SH-SY5Y (cell line): ENCODE data around the gene E2F8.

Experiments
- GATA2 ChIP-seq: IDR thresholded peaks from 2 replicates; pipeline ENCODE4 v1.6.1; 2011; ENCODE audit warnings: mild to moderate bottlenecking, low read depth, low read length
- GATA3 ChIP-seq: IDR thresholded peaks from 2 replicates; pipeline ENCODE4 v1.6.1; 2011; ENCODE audit warnings: low read depth, mild to moderate bottlenecking, low read length, moderate library complexity

The E2F8 gene

DNA sequence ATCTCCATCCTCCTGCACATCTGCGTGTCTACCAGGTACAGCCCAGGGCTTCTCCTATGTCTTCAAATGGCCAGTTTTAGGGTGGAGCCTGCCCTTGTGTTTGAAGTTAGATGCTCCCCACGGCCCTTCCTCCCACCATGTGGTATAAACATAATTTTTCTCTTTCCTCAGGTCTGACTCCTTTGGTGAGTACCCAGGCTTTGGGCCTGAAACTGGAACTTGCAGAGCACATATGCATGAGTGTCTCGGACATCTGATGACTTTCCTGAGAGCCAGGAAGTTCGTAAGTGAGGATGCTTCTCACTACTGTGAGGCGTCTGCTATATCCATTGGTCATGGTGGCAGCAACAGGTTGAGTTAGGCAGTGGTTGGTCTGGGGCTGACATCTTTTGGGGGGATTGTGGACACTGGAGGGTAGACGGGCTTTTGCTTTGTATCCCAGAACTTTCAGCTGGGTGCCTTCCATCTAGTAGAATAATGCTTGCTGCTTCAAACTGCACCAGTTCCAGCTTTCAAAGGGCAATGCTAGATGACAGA, 55.2 kb downstream of the E2F8 start:
- TF ChIP-seq GATA2 (no peak), GATA3 (no peak)

DNA sequence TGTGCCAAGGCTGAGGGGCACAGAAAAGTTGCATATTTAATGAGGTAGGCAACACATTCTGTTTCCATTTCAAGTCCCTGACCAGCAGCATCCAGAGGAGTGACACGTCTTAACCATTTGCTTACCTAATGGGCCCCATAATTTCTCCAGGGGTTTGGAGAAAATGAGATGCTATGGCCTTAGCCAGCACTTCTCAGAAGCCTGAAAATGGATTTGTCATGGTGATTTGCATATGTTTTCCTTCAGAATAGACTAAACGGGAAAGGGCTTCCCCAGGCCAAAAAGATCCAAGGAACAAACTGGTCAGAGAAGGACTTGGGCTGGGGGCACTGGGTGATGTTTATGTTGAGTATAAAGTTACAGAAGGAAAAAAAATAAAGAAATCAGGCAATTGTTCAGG, 55.7 kb downstream of the E2F8 start:
- TF ChIP-seq GATA2 (no peak), GATA3 (no peak)

DNA sequence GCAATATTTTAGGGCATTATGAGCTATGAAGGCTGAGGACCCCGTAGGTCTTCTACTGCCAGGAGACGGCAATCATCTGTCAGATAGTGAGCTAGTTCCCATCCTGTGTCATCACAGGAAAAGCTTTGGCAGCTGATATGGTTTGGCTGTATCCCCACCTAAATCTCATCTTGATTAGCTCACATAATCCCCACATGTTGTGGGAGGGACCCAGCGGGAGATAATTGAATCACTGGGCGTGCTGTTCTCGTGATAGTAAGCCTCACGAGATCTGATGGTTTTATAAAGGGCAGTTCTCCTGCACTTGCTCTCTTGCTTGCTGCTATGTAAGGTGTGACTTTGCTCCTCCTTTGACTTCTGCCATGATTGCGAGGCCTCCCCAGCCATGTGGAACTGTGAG, 57.1 kb downstream of the E2F8 start:
- TF ChIP-seq GATA2 (peak; percentile 45; the same call in 1 of the 2 replicates), GATA3 (no peak)

DNA sequence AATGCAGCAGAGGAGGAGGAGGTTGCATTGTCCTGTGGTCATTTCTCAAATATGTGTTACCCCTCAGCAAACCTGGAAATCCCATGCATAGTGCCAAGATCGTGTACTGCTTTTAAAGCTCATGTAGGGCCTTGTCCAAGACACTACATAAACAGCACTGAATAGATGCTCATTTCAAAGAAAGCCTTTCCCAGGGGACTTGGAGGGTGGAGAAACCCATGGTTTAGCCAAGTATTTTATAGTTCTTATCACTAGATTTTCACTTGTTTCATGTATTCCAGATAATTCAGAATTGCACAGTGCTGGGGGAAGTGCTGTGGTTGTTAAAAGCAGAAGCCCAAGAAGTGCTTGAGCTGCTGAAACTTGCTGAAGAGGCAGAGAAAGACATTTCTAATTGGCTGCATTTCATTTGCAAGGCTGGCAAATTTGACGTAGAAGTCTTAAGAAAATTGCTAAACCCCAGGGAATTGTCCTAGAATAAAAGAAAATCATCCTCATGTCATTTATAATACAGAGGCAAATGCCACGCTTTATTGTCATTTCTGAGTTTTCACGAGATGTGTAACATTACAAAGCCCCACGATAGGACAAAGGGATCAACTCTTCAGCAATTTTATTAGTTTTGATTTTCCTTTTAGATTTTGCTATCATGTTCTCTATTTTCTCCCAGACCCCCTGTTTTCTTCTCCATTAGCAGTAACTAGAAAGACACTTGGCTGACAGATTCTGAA, 59.0 kb downstream of the E2F8 start:
- TF ChIP-seq GATA2 (no peak), GATA3 (no peak)

DNA sequence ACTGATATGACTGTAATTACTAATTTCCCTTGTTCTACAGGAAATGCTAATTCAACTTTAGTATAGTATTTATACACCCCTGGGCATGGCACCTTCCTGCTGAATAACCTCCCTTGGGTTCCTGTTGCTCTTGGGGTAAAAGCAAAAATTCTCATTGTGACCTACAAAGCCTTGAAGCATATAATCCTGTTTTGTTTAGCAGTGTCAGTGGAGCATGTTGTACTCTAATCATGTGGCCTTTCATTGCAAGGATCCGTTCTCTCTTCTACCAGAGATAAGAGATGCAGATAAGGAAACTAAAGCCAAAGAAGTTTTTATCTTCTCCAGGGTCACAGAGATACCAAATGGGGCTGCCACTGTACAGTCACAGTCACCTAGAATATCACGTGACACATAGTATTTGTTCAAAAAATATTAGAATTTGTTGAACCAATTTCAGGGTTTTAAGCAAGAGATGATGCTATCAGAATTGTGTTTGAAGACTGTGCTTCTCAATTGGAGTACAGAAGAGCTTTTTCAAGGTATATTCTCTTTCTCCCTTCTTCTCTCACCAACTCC, 64.0 kb downstream of the E2F8 start:
- TF ChIP-seq GATA2 = no peak
- TF ChIP-seq GATA3 = no peak
